H9 (cell line): ENCODE results near the gene ENTR1. TPM values are rescaled to one million over a fixed set of nuclear protein-coding genes. Genes with fewer than 3 reads are reported as not detected.
A peak's percentile ranks its signal among the peaks of the same experiment; 100 is the strongest.

Experiments
- DNase-seq: peaks from one replicate; pipeline ENCODE4 v3.0.0-alpha.2; 2017
- H2AFZ ChIP-seq: one replicate; pipeline ENCODE4 v1.6.1; 2013; ENCODE audit warnings: mild to moderate bottlenecking, low read length, control low read depth, moderate library complexity
- H2AK5ac ChIP-seq: 2 replicates; pipeline ENCODE4 v1.6.1; 2013; ENCODE audit warnings: low read length, control low read depth, mixed read lengths; ENCODE audit not compliant: insufficient read length
- H2BK120ac ChIP-seq: one replicate; pipeline ENCODE4 v1.6.1; 2013; ENCODE audit warnings: low read depth, mild to moderate bottlenecking, low read length, control low read depth, inconsistent platforms; ENCODE audit not compliant: poor library complexity, severe bottlenecking
- H2BK12ac ChIP-seq: 2 replicates; pipeline ENCODE4 v1.6.1; 2013; ENCODE audit warnings: low read length, control low read depth, mixed read lengths, low read depth; ENCODE audit not compliant: insufficient read length
- H2BK15ac ChIP-seq: 2 replicates; pipeline ENCODE4 v1.6.1; 2013; ENCODE audit warnings: low read depth, low read length, control low read depth
- H2BK20ac ChIP-seq: one replicate; pipeline ENCODE4 v1.6.1; 2013; ENCODE audit warnings: low read depth, mild to moderate bottlenecking, low read length, control low read depth, inconsistent platforms; ENCODE audit not compliant: poor library complexity, severe bottlenecking
- H2BK5ac ChIP-seq: 2 replicates; pipeline ENCODE4 v1.6.1; 2013; ENCODE audit warnings: low read length, control low read depth, mixed read lengths; ENCODE audit not compliant: insufficient read length
- H3K14ac ChIP-seq: 2 replicates; pipeline ENCODE4 v1.6.1; 2013; ENCODE audit warnings: low read length, control low read depth; ENCODE audit not compliant: insufficient read depth
- H3K18ac ChIP-seq: 2 replicates; pipeline ENCODE4 v1.6.1; 2013; ENCODE audit warnings: low read depth, mild to moderate bottlenecking, mixed read lengths, low read length, control low read depth; ENCODE audit not compliant: insufficient read length
- H3K23ac ChIP-seq: 2 replicates; pipeline ENCODE4 v1.6.1; 2013; ENCODE audit warnings: low read length, control low read depth, mixed read lengths, low read depth; ENCODE audit not compliant: insufficient read length
- H3K23me2 ChIP-seq: 2 replicates; pipeline ENCODE4 v1.6.1; 2013; ENCODE audit warnings: low read depth, mild to moderate bottlenecking, mixed read lengths, low read length, control low read depth; ENCODE audit not compliant: insufficient read length, poor library complexity, severe bottlenecking
- H3K27ac ChIP-seq: 2 replicates; pipeline ENCODE4 v1.5.1; 2013; ENCODE audit warnings: low read length, control low read depth, mixed read lengths, low read depth; ENCODE audit not compliant: insufficient read length
- H3K27me3 ChIP-seq: 2 replicates; pipeline ENCODE4 v1.6.1; 2013; ENCODE audit warnings: low read length, control low read depth, inconsistent platforms; ENCODE audit not compliant: insufficient read depth
- H3K4ac ChIP-seq: 2 replicates; pipeline ENCODE4 v1.6.1; 2013; ENCODE audit warnings: low read depth, mild to moderate bottlenecking, control low read depth, inconsistent platforms, low read length, moderate library complexity
- H3K4me1 ChIP-seq: 2 replicates; pipeline ENCODE4 v1.6.1; 2013; ENCODE audit warnings: low read length, control low read depth, inconsistent platforms; ENCODE audit not compliant: insufficient read depth
- H3K4me2 ChIP-seq: 2 replicates; pipeline ENCODE4 v1.6.1; 2013; ENCODE audit warnings: low read length, control low read depth, mixed read lengths; ENCODE audit not compliant: insufficient read length, insufficient read depth
- H3K56ac ChIP-seq: 2 replicates; pipeline ENCODE4 v1.6.1; 2013; ENCODE audit warnings: low read depth, mild to moderate bottlenecking, mixed read lengths, low read length, control low read depth; ENCODE audit not compliant: insufficient read length
- H3K79me1 ChIP-seq: 2 replicates; pipeline ENCODE4 v1.6.1; 2013; ENCODE audit warnings: low read depth, mild to moderate bottlenecking, moderate library complexity, low read length, control low read depth, inconsistent platforms; ENCODE audit not compliant: insufficient read depth, poor library complexity, severe bottlenecking
- H3K79me2 ChIP-seq: 2 replicates; pipeline ENCODE4 v1.6.1; 2013; ENCODE audit warnings: low read length, control low read depth, inconsistent platforms; ENCODE audit not compliant: insufficient read depth
- H3K9ac ChIP-seq: 2 replicates; pipeline ENCODE4 v1.6.1; 2013; ENCODE audit warnings: low read length, control low read depth, mixed read lengths; ENCODE audit not compliant: insufficient read length; ENCODE audit errors: extremely low read depth
- H3K9me3 ChIP-seq: one replicate; pipeline ENCODE4 v1.6.1; 2013; ENCODE audit warnings: low read depth, low read length, inconsistent platforms; ENCODE audit not compliant: control insufficient read depth
- H3T11ph ChIP-seq: one replicate; pipeline ENCODE4 v1.6.1; 2013; ENCODE audit warnings: mild to moderate bottlenecking, low read length, control low read depth, inconsistent platforms
- H4K20me1 ChIP-seq: one replicate; pipeline ENCODE4 v1.6.1; 2013; ENCODE audit not compliant: control insufficient read depth, insufficient read length, insufficient read depth
- H4K5ac ChIP-seq: 2 replicates; pipeline ENCODE4 v1.6.1; 2013; ENCODE audit warnings: low read depth, mild to moderate bottlenecking, mixed read lengths, low read length, control low read depth; ENCODE audit not compliant: insufficient read length
- H4K8ac ChIP-seq: replicated peaks from 2 replicates; pipeline ENCODE4 v1.6.1; 2013; ENCODE audit warnings: low read length, control low read depth, mixed read lengths, low read depth; ENCODE audit not compliant: insufficient read length
- H4K91ac ChIP-seq: 2 replicates; pipeline ENCODE4 v1.6.1; 2013; ENCODE audit warnings: low read depth, mild to moderate bottlenecking, moderate library complexity, mixed read lengths, low read length, control low read depth; ENCODE audit not compliant: insufficient read length
- H3K27ac Mint-ChIP-seq, 3 experiments: 2 replicates in 2 of 3; 3 replicates in 1 of 3; pipeline ENCODE4 v1.8.0; 2020 to 2021; ENCODE audit warnings: mixed read lengths in 3 of 3, mild to moderate bottlenecking in 1 of 3, moderate library complexity in 1 of 3
- H3K27me3 Mint-ChIP-seq: 2 replicates; pipeline ENCODE4 v1.8.0; 2021; ENCODE audit warnings: low read depth, mild to moderate bottlenecking, moderate library complexity, mixed read lengths
- H3K36me3 Mint-ChIP-seq, 3 experiments: 2 replicates in 2 of 3; 3 replicates in 1 of 3; pipeline ENCODE4 v1.8.0; 2020 to 2021; ENCODE audit warnings: low read depth in 3 of 3, mixed read lengths in 3 of 3; ENCODE audit not compliant: insufficient read depth in 1 of 3
- H3K4me1 Mint-ChIP-seq, 2 experiments: 2 replicates each; pipeline ENCODE4 v1.8.0; 2020; ENCODE audit warnings: mixed read lengths in 2 of 2
- H3K4me3 Mint-ChIP-seq, 2 experiments: 2 replicates in 1 of 2; 3 replicates in 1 of 2; pipeline ENCODE4 v1.8.0; 2020 to 2021; ENCODE audit warnings: mild to moderate bottlenecking in 2 of 2, mixed read lengths in 2 of 2, moderate library complexity in 1 of 2
- H3K9me3 Mint-ChIP-seq, 2 experiments: 2 replicates in 1 of 2; 3 replicates in 1 of 2; pipeline ENCODE4 v1.8.0; 2020; ENCODE audit warnings: mild to moderate bottlenecking in 2 of 2, mixed read lengths in 2 of 2, moderate library complexity in 1 of 2
- WGBS: extraction: QIAGEN DNeasy Blood & Tissue Kit; methylation state at CpG from one replicate; pipeline ENCODE4 v1.1.7; 2013; ENCODE audit warnings: missing lambda C conversion rate, low lambda C conversion rate, mixed read lengths; ENCODE audit not compliant: insufficient read length; ENCODE audit errors: extremely low coverage; 5-methylcytosine and 5-hydroxymethylcytosine counted together
- total RNA-seq: library from RNA; stranded (reverse); gene quantifications from 2 replicates; pipeline ENCODE4 v1.2.1, GENCODE V29; 2021
- TF ChIP-seq, protein P1 (sequence below): fragments of 200-600 bp; sonication (generic); conservative IDR thresholded peaks from 3 replicates; pipeline ENCODE4 v1.8.0; 2021; ENCODE audit warnings: antibody characterized with exemption, mild to moderate bottlenecking

ENTR1 gene
- total RNA-seq, 1 experiment from 2014 or later = 108 TPM

- Histone ChIP-seq H3T11ph (no peak overlapping the region), H3K27me3 (no peaks in the 10 kb centered on the region), H4K20me1 (no peaks in the 10 kb centered on the region), H3K27ac (no peak overlapping the region), H3K18ac (no peak overlapping the region), H2BK120ac (no peak overlapping the region), H4K8ac (no peak overlapping the region), H2AK5ac (no peak overlapping the region), H3K9ac (no peak overlapping the region), H4K91ac (no peak overlapping the region), H3K4ac (no peak overlapping the region), H2BK15ac (no peak overlapping the region), H2AFZ (no peak overlapping the region), H3K79me1 (no peaks in the 10 kb centered on the region), H3K23me2 (no peaks in the 10 kb centered on the region), H3K4me2 (no peak overlapping the region), H3K23ac (no peak overlapping the region), H4K5ac (no peak overlapping the region), H3K79me2 (no peaks in the 10 kb centered on the region), H2BK5ac (no peak overlapping the region), H3K4me1 (no peaks in the 10 kb centered on the region), H3K56ac (no peak overlapping the region), H3K9me3 (no peaks in the 10 kb centered on the region), H3K14ac (no peak overlapping the region), H2BK20ac (no peak overlapping the region), H2BK12ac (no peak overlapping the region)
- DNase-seq = no peak
- Mint-ChIP-seq H3K27ac (peak overlapping the region in 1 of 3 experiments; percentile 48; a peak in 1 of 7 replicates), H3K36me3 (peaks cover 2 to 36% (median 21%) of the 10 kb centered on the region in 3 experiments; a peak in 5 of 7 replicates), H3K4me1 (no peaks in the 10 kb centered on the region), H3K9me3 (no peaks in the 10 kb centered on the region), H3K4me3 (no peak overlapping the region), H3K27me3 (no peaks in the 10 kb centered on the region)
- TF ChIP-seq, protein P1, sequence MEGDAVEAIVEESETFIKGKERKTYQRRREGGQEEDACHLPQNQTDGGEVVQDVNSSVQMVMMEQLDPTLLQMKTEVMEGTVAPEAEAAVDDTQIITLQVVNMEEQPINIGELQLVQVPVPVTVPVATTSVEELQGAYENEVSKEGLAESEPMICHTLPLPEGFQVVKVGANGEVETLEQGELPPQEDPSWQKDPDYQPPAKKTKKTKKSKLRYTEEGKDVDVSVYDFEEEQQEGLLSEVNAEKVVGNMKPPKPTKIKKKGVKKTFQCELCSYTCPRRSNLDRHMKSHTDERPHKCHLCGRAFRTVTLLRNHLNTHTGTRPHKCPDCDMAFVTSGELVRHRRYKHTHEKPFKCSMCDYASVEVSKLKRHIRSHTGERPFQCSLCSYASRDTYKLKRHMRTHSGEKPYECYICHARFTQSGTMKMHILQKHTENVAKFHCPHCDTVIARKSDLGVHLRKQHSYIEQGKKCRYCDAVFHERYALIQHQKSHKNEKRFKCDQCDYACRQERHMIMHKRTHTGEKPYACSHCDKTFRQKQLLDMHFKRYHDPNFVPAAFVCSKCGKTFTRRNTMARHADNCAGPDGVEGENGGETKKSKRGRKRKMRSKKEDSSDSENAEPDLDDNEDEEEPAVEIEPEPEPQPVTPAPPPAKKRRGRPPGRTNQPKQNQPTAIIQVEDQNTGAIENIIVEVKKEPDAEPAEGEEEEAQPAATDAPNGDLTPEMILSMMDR = no peak
- no CpG with 5 or more reads among the region's 28 CpGs for WGBS
These were observed 32.0 kb downstream of the ENTR1 start for GRCh38 chr9:136378170-136379002.
